Activated CD4-positive, alpha-beta T cell treated with anti-CD3 and anti-CD28 coated beads for 36 hours (primary cell): ENCODE results near the gene RBMS1. TPM values are rescaled to one million over a fixed set of nuclear protein-coding genes. Genes with fewer than 3 reads are reported as not detected.
A peak's percentile ranks its signal among the peaks of the same experiment; 100 is the strongest.

Experiments
- ATAC-seq: fragments of 200-7000 bp; cut with Tn5 transposase; one replicate; pipeline ENCODE4 v1.10.0; 2021; ENCODE audit warnings: mild to moderate bottlenecking, moderate library complexity
- CTCF ChIA-PET: fragments of 350-600 bp; sonication (Branson Sonifier 250); formaldehyde crosslinking; loops from one replicate; lab custom pipeline; 2021; ENCODE audit warnings: antibody characterized with exemption; lab: Charles Lee
- POLR2A ChIA-PET: fragments of 350-600 bp; sonication (Branson Sonifier 250); formaldehyde crosslinking; loops from one replicate; lab custom pipeline; 2021; ENCODE audit warnings: antibody characterized with exemption, inconsistent platforms; lab: Charles Lee
- DNase-seq: peaks from one replicate; pipeline ENCODE4 v3.0.0-alpha.2; 2020
- H3K27ac Mint-ChIP-seq: one replicate; pipeline ENCODE4 v1.8.0; 2021; ENCODE audit warnings: mixed read lengths
- H3K27me3 Mint-ChIP-seq: one replicate; pipeline ENCODE4 v1.8.0; 2021; ENCODE audit warnings: mixed read lengths
- H3K36me3 Mint-ChIP-seq: one replicate; pipeline ENCODE4 v1.8.0; 2021; ENCODE audit warnings: low read depth, mixed read lengths
- H3K4me1 Mint-ChIP-seq: one replicate; pipeline ENCODE4 v1.8.0; 2021; ENCODE audit warnings: mixed read lengths
- H3K4me3 Mint-ChIP-seq: one replicate; pipeline ENCODE4 v1.8.0; 2021; ENCODE audit warnings: mild to moderate bottlenecking, moderate library complexity, mixed read lengths
- H3K9me3 Mint-ChIP-seq: one replicate; pipeline ENCODE4 v1.8.0; 2021; ENCODE audit warnings: low read depth, mixed read lengths
- intact Hi-C, 2 experiments: fragments of 100-400 bp; cut with DNase I in 1 of 2; cut with micrococcal nuclease in 1 of 2; formaldehyde crosslinking; loops; one replicate each; pipeline versions ENCODE4 v1.14.2 to v1.15.1; 2022 to 2024; cut with DNase I, micrococcal nuclease
- total RNA-seq, 2 experiments: library from RNA; stranded (reverse); gene quantifications; one replicate each; pipeline ENCODE4 v1.2.3, GENCODE V29; 2021

Gene RBMS1
- total RNA-seq, 2 experiments from 2014 or later: 39.3 to 47.7 TPM

GRCh38 chr2:160305081-160305750 lies 188.4 kb downstream of the RBMS1 start:
- Mint-ChIP-seq H3K4me3 (no peak overlapping the region), H3K9me3 (no peaks in the 10 kb centered on the region), H3K27ac (no peak overlapping the region), H3K4me1 (peaks cover 28% of the 10 kb centered on the region), H3K27me3 (no peaks in the 10 kb centered on the region), H3K36me3 (peaks cover 32% of the 10 kb centered on the region)
- no peak for ATAC-seq
- no peak for DNase-seq
- intact Hi-C loops: no loop called here
- ChIA-PET POLR2A (no interaction called here), CTCF (interaction anchor here (5.3 kb wide), 1 partner anchor 9 kb away, joined by 27 read pairs; no protein-coding TSS in a partner anchor)

- H3K9me3 Mint-ChIP-seq: no peaks in the 10 kb centered on the region
- CTCF ChIA-PET: interaction anchor here (1.1 to 5.3 kb wide), 3 partner anchors 11 to 34 kb away, joined by 3 to 27 read pairs (median 4); no protein-coding TSS in a partner anchor
- H3K27me3 Mint-ChIP-seq: no peaks in the 10 kb centered on the region
- POLR2A ChIA-PET: no interaction called here
- no peak overlapping the region for H3K27ac Mint-ChIP-seq
- no peak overlapping the region for H3K4me3 Mint-ChIP-seq
- peaks cover 42% of the 10 kb centered on the region for H3K4me1 Mint-ChIP-seq
- no peak for ATAC-seq
- no peak for DNase-seq
- H3K36me3 Mint-ChIP-seq: peaks cover 40% of the 10 kb centered on the region
- intact Hi-C loops: no loop called here
These were observed 190.1 kb downstream of the RBMS1 start for GRCh38 chr2:160303527-160303926.

GRCh38 chr2:160303076-160303475 lies 190.5 kb downstream of the RBMS1 start:
- ChIA-PET POLR2A (no interaction called here), CTCF (interaction anchor here (1.1 to 5.3 kb wide), 3 partner anchors 11 to 33 kb away, joined by 3 to 27 read pairs (median 4); no protein-coding TSS in a partner anchor)
- Mint-ChIP-seq H3K36me3 (peaks cover 44% of the 10 kb centered on the region), H3K4me1 (peaks cover 46% of the 10 kb centered on the region), H3K27me3 (no peaks in the 10 kb centered on the region), H3K4me3 (no peak overlapping the region), H3K27ac (no peak overlapping the region), H3K9me3 (peaks cover 4% of the 10 kb centered on the region)
- ATAC-seq: no peak
- DNase-seq: no peak
- intact Hi-C loops: no loop called here

GRCh38 chr2:160301420-160301819 lies 192.2 kb downstream of the RBMS1 start:
- H3K4me3 Mint-ChIP-seq: no peak overlapping the region
- peaks cover 56% of the 10 kb centered on the region for H3K36me3 Mint-ChIP-seq

GRCh38 chr2:160300203-160300602 lies 193.4 kb downstream of the RBMS1 start:
- Mint-ChIP-seq H3K4me1 (peaks cover 75% of the 10 kb centered on the region), H3K9me3 (peaks cover 4% of the 10 kb centered on the region), H3K27ac (peak overlapping the region; percentile 88), H3K4me3 (no peak overlapping the region), H3K36me3 (peaks cover 59% of the 10 kb centered on the region), H3K27me3 (no peaks in the 10 kb centered on the region)
- ChIA-PET CTCF (interaction anchor here (0.6 to 5.3 kb wide), 8 partner anchors 14 to 1068 kb away, joined by 3 to 27 read pairs (median 3); no protein-coding TSS in a partner anchor), POLR2A (no interaction called here)
- intact Hi-C loops: loop anchor here in 1 of 2 experiments (2.0 kb wide), 1 partner anchor 23 kb away; no protein-coding TSS in a partner anchor
- no peak for ATAC-seq
- no peak for DNase-seq

More at GRCh38 chr2:160301420-160301819, 192.2 kb downstream of the RBMS1 start:
- peaks cover 4% of the 10 kb centered on the region for H3K9me3 Mint-ChIP-seq
- H3K4me1 Mint-ChIP-seq: peaks cover 63% of the 10 kb centered on the region
- no peaks in the 10 kb centered on the region for H3K27me3 Mint-ChIP-seq
- peak overlapping the region; percentile 65 for H3K27ac Mint-ChIP-seq
- intact Hi-C loops: loop anchor here (1.0 to 2.0 kb wide), 2 partner anchors 21 kb away; no protein-coding TSS in a partner anchor
- ATAC-seq (peak; percentile 86), DNase-seq (peak; percentile 66)
- POLR2A ChIA-PET: interaction anchor here (0.6 to 1.1 kb wide), 3 partner anchors 13 to 586 kb away, joined by 3 to 9 read pairs (median 3); no protein-coding TSS in a partner anchor
- CTCF ChIA-PET: interaction anchor here (0.7 to 5.3 kb wide), 6 partner anchors 12 to 693 kb away, joined by 3 to 27 read pairs (median 4); no protein-coding TSS in a partner anchor

GRCh38 chr2:160299540-160299939 lies 194.1 kb downstream of the RBMS1 start:
- intact Hi-C loops: loop anchor here (5.0 to 10.0 kb wide), 2 partner anchors 77 to 395 kb away; partner anchors contain the start of gene LY75 (in 1 of the 2)

GRCh38 chr2:160298960-160299359 lies 194.6 kb downstream of the RBMS1 start:
- Mint-ChIP-seq H3K9me3 (peaks cover 4% of the 10 kb centered on the region), H3K36me3 (peaks cover 65% of the 10 kb centered on the region)
- CTCF ChIA-PET: interaction anchor here (1.0 kb wide), 2 partner anchors 15 to 104 kb away, joined by 3 read pairs; no protein-coding TSS in a partner anchor

More at GRCh38 chr2:160299540-160299939, 194.1 kb downstream of the RBMS1 start:
- Mint-ChIP-seq H3K4me3 (no peak overlapping the region), H3K27me3 (no peaks in the 10 kb centered on the region), H3K36me3 (peaks cover 64% of the 10 kb centered on the region), H3K4me1 (peaks cover 82% of the 10 kb centered on the region), H3K9me3 (peaks cover 4% of the 10 kb centered on the region), H3K27ac (peak overlapping the region; percentile 88)
- CTCF ChIA-PET: interaction anchor here (0.6 to 1.3 kb wide), 4 partner anchors 14 to 1068 kb away, joined by 3 to 4 read pairs (median 3); no protein-coding TSS in a partner anchor
- peak; percentile 48 for DNase-seq
- POLR2A ChIA-PET: no interaction called here
- peak; percentile 59 for ATAC-seq

GRCh38 chr2:160295519-160296207 lies 197.9 kb downstream of the RBMS1 start:
- ChIA-PET CTCF (interaction anchor here (0.7 to 3.8 kb wide), 7 partner anchors 9 to 170 kb away, joined by 3 to 13 read pairs (median 5); no protein-coding TSS in a partner anchor), POLR2A (interaction anchor here (0.6 kb wide), 1 partner anchor 16 kb away, joined by 3 read pairs; no protein-coding TSS in a partner anchor)
- Mint-ChIP-seq H3K27me3 (no peaks in the 10 kb centered on the region), H3K27ac (peak overlapping the region; percentile 88), H3K4me1 (peaks cover 90% of the 10 kb centered on the region), H3K36me3 (peaks cover 67% of the 10 kb centered on the region), H3K4me3 (no peak overlapping the region), H3K9me3 (peaks cover 4% of the 10 kb centered on the region)
- ATAC-seq (peak; percentile 5), DNase-seq (no peak)
- intact Hi-C loops: loop anchor here (2.0 to 10.0 kb wide), 4 partner anchors 29 to 391 kb away; partner anchors contain the start of gene LY75 (in 1 of the 2)

More at GRCh38 chr2:160298960-160299359, 194.6 kb downstream of the RBMS1 start:
- H3K27ac Mint-ChIP-seq: peak overlapping the region; percentile 88
- POLR2A ChIA-PET: no interaction called here
- H3K4me3 Mint-ChIP-seq: no peak overlapping the region
- intact Hi-C loops: loop anchor here (5.0 to 10.0 kb wide), 2 partner anchors 77 to 394 kb away; partner anchors contain the start of gene LY75 (in 1 of the 2)
- H3K27me3 Mint-ChIP-seq: no peaks in the 10 kb centered on the region
- H3K4me1 Mint-ChIP-seq: peaks cover 86% of the 10 kb centered on the region
- ATAC-seq (no peak), DNase-seq (no peak)

- intact Hi-C loops: loop anchor here (1.0 to 10.0 kb wide), 7 partner anchors 16 to 583 kb away; partner anchors contain the start of genes LY75 (in 1 of the 2) and MARCHF7 (in 1 of the 2)
- peaks cover 88% of the 10 kb centered on the region for H3K4me1 Mint-ChIP-seq
- H3K9me3 Mint-ChIP-seq: peaks cover 4% of the 10 kb centered on the region
- ChIA-PET CTCF (interaction anchor here (0.6 to 3.8 kb wide), 7 partner anchors 10 to 44 kb away, joined by 3 to 13 read pairs (median 5); no protein-coding TSS in a partner anchor), POLR2A (interaction anchor here (0.6 to 0.8 kb wide), 2 partner anchors 15 to 25 kb away, joined by 3 read pairs; no protein-coding TSS in a partner anchor)
- H3K27ac Mint-ChIP-seq: peak overlapping the region; percentile 88
- no peaks in the 10 kb centered on the region for H3K27me3 Mint-ChIP-seq
- DNase-seq: no peak
- no peak overlapping the region for H3K4me3 Mint-ChIP-seq
- no peak for ATAC-seq
- peaks cover 62% of the 10 kb centered on the region for H3K36me3 Mint-ChIP-seq
These were observed 198.7 kb downstream of the RBMS1 start for GRCh38 chr2:160294889-160295288.

- ATAC-seq: peak; percentile 93
- peak; percentile 69 for DNase-seq
- H3K27me3 Mint-ChIP-seq: no peaks in the 10 kb centered on the region
- ChIA-PET CTCF (interaction anchor here (0.6 to 3.8 kb wide), 3 partner anchors 24 to 44 kb away, joined by 3 to 13 read pairs (median 12); no protein-coding TSS in a partner anchor), POLR2A (interaction anchor here (0.8 kb wide), 1 partner anchor 24 kb away, joined by 3 read pairs; no protein-coding TSS in a partner anchor)
- peak overlapping the region; percentile 88 for H3K27ac Mint-ChIP-seq
- H3K9me3 Mint-ChIP-seq: peaks cover 4% of the 10 kb centered on the region
- H3K4me1 Mint-ChIP-seq: peaks cover 86% of the 10 kb centered on the region
- peaks cover 57% of the 10 kb centered on the region for H3K36me3 Mint-ChIP-seq
- intact Hi-C loops: loop anchor here (1.0 to 10.0 kb wide), 6 partner anchors 15 to 582 kb away; partner anchors contain the start of genes LY75 (in 1 of the 2) and MARCHF7 (in 1 of the 2)
- no peak overlapping the region for H3K4me3 Mint-ChIP-seq
These were observed 199.2 kb downstream of the RBMS1 start for GRCh38 chr2:160294339-160294803.
